ENCODE results near the gene TTLL13.

DNA sequence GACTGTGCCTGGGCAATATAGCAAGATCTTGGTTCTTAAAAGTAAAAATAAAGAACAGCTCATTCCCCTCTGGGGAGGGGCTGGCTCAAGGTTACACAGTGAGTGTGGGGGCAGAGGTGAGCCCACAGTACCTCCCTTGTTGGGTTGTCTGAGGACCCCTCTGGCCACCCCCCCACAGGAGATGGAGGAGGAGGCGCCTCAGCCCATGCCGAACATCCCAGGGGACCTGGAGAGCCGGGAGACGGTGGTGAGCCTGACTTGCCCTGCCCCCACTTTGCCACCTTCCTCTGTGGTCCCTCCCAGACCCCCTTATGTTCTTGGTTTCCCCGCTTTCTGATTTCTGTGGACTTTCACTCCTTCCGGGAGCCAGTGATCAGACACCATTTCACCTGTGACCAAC lies 44.8 kb downstream of the TTLL13 start:
- TF ChIP-seq, protein P1, sequence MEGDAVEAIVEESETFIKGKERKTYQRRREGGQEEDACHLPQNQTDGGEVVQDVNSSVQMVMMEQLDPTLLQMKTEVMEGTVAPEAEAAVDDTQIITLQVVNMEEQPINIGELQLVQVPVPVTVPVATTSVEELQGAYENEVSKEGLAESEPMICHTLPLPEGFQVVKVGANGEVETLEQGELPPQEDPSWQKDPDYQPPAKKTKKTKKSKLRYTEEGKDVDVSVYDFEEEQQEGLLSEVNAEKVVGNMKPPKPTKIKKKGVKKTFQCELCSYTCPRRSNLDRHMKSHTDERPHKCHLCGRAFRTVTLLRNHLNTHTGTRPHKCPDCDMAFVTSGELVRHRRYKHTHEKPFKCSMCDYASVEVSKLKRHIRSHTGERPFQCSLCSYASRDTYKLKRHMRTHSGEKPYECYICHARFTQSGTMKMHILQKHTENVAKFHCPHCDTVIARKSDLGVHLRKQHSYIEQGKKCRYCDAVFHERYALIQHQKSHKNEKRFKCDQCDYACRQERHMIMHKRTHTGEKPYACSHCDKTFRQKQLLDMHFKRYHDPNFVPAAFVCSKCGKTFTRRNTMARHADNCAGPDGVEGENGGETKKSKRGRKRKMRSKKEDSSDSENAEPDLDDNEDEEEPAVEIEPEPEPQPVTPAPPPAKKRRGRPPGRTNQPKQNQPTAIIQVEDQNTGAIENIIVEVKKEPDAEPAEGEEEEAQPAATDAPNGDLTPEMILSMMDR (IDR thresholded peaks at IDR 0.05; ENCODE audit: low read length): no peak
- no peak for TF ChIP-seq EZH2phosphoT487 (IDR thresholded peaks at IDR 0.05; ENCODE audit: low read length)
